ENCODE results near the gene AKR1C8.
"Not testable (repeated sequence)": the region's sequence is repeated elsewhere in the genome, so short reads cannot be mapped to it uniquely, and the experiment has no call there.

Gene AKR1C8

GRCh38 chr10:5184987-5185775 is at the start of gene AKR1C8:
Gene AKR1C8, minus strand, starts transcription at chr10:5185150. Its CDS starts 46 bp downstream, at chr10:5185104.
- DNase-seq, result no peak

- DNase-seq, result peak; percentile 91
These were observed 49.3 kb upstream of the AKR1C8 start for GRCh38 chr10:5234106-5234860.

- DNase-seq, result no peak
These were observed 48.4 kb upstream of the AKR1C8 start for GRCh38 chr10:5233324-5233723.

- no peak for DNase-seq
These were observed 44.1 kb upstream of the AKR1C8 start for GRCh38 chr10:5229019-5229418.

- DNase-seq, result not testable (repeated sequence)
These were observed 38.0 kb upstream of the AKR1C8 start for GRCh38 chr10:5222942-5223341.

- no peak for DNase-seq
These were observed 34.3 kb upstream of the AKR1C8 start for GRCh38 chr10:5219262-5219661.

GRCh38 chr10:5216801-5217200 is 31.9 kb upstream of the AKR1C8 start:
- no peak for DNase-seq

GRCh38 chr10:5211696-5212536 is 27.0 kb upstream of the AKR1C8 start:
- no peak for DNase-seq

- DNase-seq, result peak; percentile 12
These were observed 25.3 kb upstream of the AKR1C8 start for GRCh38 chr10:5210261-5210660.

- DNase-seq, result not testable (repeated sequence)
These were observed 24.8 kb upstream of the AKR1C8 start for GRCh38 chr10:5209776-5210175.

- peak; percentile 38 for DNase-seq
These were observed 21.8 kb upstream of the AKR1C8 start for GRCh38 chr10:5206799-5207198.

GRCh38 chr10:5199398-5199797 is 14.4 kb upstream of the AKR1C8 start:
- no peak for DNase-seq

- no peak for DNase-seq
These were observed 13.4 kb upstream of the AKR1C8 start for GRCh38 chr10:5198386-5198785.

- no peak for DNase-seq
These were observed 11.8 kb upstream of the AKR1C8 start, which contains the start of gene AKR1C4 for GRCh38 chr10:5196702-5197113. Gene AKR1C4, plus strand, starts transcription at chr10:5196837. Its CDS starts 31 bp downstream, at chr10:5196868.

- no peak for DNase-seq
These were observed 10.9 kb upstream of the AKR1C8 start for GRCh38 chr10:5195727-5196374.

GRCh38 chr10:5194431-5194830 is 9.5 kb upstream of the AKR1C8 start:
- no peak for DNase-seq

GRCh38 chr10:5188358-5188757 is 3.4 kb upstream of the AKR1C8 start:
- no peak for DNase-seq

- no peak for DNase-seq
These were observed 2.9 kb upstream of the AKR1C8 start for GRCh38 chr10:5187867-5188266.

- DNase-seq, result no peak
These were observed 1.0 kb downstream of the AKR1C8 start for GRCh38 chr10:5183923-5184322.

- not testable (repeated sequence) for DNase-seq
These were observed 4.4 kb downstream of the AKR1C8 start for GRCh38 chr10:5180503-5180902.

- not testable (repeated sequence) for DNase-seq
These were observed 9.4 kb downstream of the AKR1C8 start for GRCh38 chr10:5175581-5175980.

- DNase-seq, result no peak
These were observed 16.0 kb downstream of the AKR1C8 start for GRCh38 chr10:5168897-5169420.

Measured in OCI-M1 (cell line).